BJ (cell line): ENCODE results near the gene EHBP1. TPM values are rescaled to one million over a fixed set of nuclear protein-coding genes. Genes with fewer than 3 reads are reported as not detected.

Experiments used
- CTCF ChIA-PET: fragments of 350-600 bp; formaldehyde crosslinking; extraction: SDS; loops from one replicate; lab custom pipeline; 2021; ENCODE audit warnings: antibody characterized with exemption, inconsistent platforms; lab: Yijun Ruan, JAX
- POLR2A ChIA-PET: fragments of 300-600 bp; sonication (Branson Sonifier 250); formaldehyde crosslinking; extraction: SDS; loops from one replicate; lab custom pipeline; 2021; ENCODE audit warnings: antibody characterized with exemption; lab: Charles Lee
- DNase-seq: peaks from one replicate; pipeline ENCODE4 v3.0.0-alpha.2; 2011; ENCODE audit warnings: low read depth
- H3K27me3 ChIP-seq: 2 replicates; pipeline ENCODE4 v1.6.0; 2011; ENCODE audit warnings: low read length; ENCODE audit not compliant: control insufficient read depth, insufficient read depth
- H3K36me3 ChIP-seq: 2 replicates; pipeline ENCODE4 v1.5.1; 2011; ENCODE audit warnings: low read length; ENCODE audit not compliant: control insufficient read depth, insufficient read depth
- H3K4me3 ChIP-seq: 2 replicates; pipeline ENCODE4 v1.5.1; 2011; ENCODE audit warnings: low read depth, mild to moderate bottlenecking, control low read depth, low read length
- CTCF ChIP-seq: IDR thresholded peaks from 2 replicates; pipeline ENCODE4 v1.5.1; 2011; ENCODE audit warnings: low read depth, mild to moderate bottlenecking, control low read depth, inconsistent platforms, low read length, moderate library complexity; ENCODE audit not compliant: insufficient read depth
- polyA plus RNA-seq: library from polyadenylated mRNA; depleted of rRNA; stranded (reverse); fragments of >200 nt; gene quantifications from 2 replicates; pipeline ENCODE4 v1.2.3, GENCODE V29; 2011

Gene EHBP1
- polyA plus RNA-seq, 1 experiment: 43.8 TPM

- no peak for DNase-seq
- Histone ChIP-seq H3K36me3 (no peaks in the 10 kb centered on the region; the same call in 1 of the 2 replicates), H3K4me3 (no peak overlapping the region), H3K27me3 (no peaks in the 10 kb centered on the region)
- CTCF ChIA-PET: no interaction called here
- POLR2A ChIA-PET: no interaction called here
- no peak for TF ChIP-seq CTCF
Observed at GRCh38 chr2:62811086-62811485, 105.6 kb downstream of the EHBP1 start.

- no peak for DNase-seq
- no peaks in the 10 kb centered on the region for H3K27me3 ChIP-seq
- POLR2A ChIA-PET: no interaction called here
- TF ChIP-seq CTCF: no peak
- no peaks in the 10 kb centered on the region for H3K36me3 ChIP-seq
- CTCF ChIA-PET: interaction anchor here (0.8 to 1.4 kb wide), 3 partner anchors 10 to 12 kb away, joined by 4 read pairs; no protein-coding TSS in a partner anchor
- H3K4me3 ChIP-seq: no peak overlapping the region
Observed at GRCh38 chr2:62811972-62812371, 106.5 kb downstream of the EHBP1 start.

GRCh38 chr2:62812921-62813825 lies 107.7 kb downstream of the EHBP1 start:
- TF ChIP-seq CTCF: no peak
- Histone ChIP-seq H3K27me3 (no peaks in the 10 kb centered on the region), H3K36me3 (no peaks in the 10 kb centered on the region), H3K4me3 (no peak overlapping the region)
- ChIA-PET CTCF (interaction anchor here (0.8 to 2.0 kb wide), 4 partner anchors 10 to 13 kb away, joined by 4 to 6 read pairs (median 4); no protein-coding TSS in a partner anchor), POLR2A (no interaction called here)
- no peak for DNase-seq

- CTCF ChIA-PET: interaction anchor here (0.7 to 2.0 kb wide), 2 partner anchors 10 to 821 kb away, joined by 3 to 6 read pairs; no protein-coding TSS in a partner anchor
- DNase-seq: peak; percentile 24
- POLR2A ChIA-PET: no interaction called here
- Histone ChIP-seq H3K36me3 (no peaks in the 10 kb centered on the region), H3K4me3 (no peak overlapping the region), H3K27me3 (no peaks in the 10 kb centered on the region)
- TF ChIP-seq CTCF: no peak
Observed at GRCh38 chr2:62814123-62814522, 108.6 kb downstream of the EHBP1 start.

GRCh38 chr2:62817348-62817747 lies 111.8 kb downstream of the EHBP1 start:
- H3K36me3 ChIP-seq: no peaks in the 10 kb centered on the region
- no peaks in the 10 kb centered on the region for H3K27me3 ChIP-seq
- TF ChIP-seq CTCF: no peak
- ChIA-PET CTCF (no interaction called here), POLR2A (no interaction called here)
- DNase-seq: no peak
- H3K4me3 ChIP-seq: no peak overlapping the region
